Measurements from ENCODE around the gene CALHM2. TPM values are rescaled to one million over a fixed set of nuclear protein-coding genes. Genes with fewer than 3 reads are reported as not detected.

CALHM2 gene
- total RNA-seq, 1 donor from 2014 or later: 3.1 TPM

DNA sequence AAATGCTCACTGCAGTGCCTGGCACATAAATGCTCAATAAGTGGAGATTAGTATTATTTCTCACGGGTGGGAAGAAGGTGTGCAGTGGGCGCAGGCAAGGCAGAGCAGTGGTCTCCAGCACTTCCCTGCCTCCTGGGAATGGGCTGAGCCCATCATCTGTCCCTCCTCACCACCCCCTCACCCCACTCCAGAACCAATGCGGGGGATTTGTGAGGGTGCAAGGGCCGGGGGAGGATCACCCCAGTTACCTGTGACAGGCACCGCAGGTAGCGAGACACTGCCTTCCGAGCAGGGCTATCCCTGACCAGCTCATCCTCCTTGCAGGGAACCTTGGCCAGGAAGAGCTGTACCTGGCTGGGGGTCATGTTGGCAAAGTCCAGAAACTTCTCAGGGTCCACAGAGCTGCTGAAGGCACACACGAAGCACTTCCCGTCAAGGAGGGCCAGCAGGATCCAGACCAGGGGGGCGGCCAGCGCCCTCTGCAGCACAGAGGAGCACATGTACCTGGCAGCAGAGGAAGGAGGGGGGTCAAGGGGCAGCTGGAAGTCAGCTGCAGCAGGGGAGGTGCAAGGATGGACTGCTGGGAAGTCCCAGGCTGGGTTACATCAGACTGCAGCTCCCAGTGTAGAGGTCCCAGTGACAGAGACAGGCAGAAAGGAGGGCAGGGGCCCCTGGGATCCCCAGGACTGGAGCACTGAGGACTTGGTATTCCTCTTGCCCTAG, 24.0 kb upstream of the CALHM2 start:
- DNase-seq: no peak

GRCh38 chr10:103475437-103475836, 23.3 kb upstream of the CALHM2 start:
- no peak for DNase-seq

- DNase-seq: no peak
Observed at GRCh38 chr10:103474077-103474476, 21.9 kb upstream of the CALHM2 start.

DNA sequence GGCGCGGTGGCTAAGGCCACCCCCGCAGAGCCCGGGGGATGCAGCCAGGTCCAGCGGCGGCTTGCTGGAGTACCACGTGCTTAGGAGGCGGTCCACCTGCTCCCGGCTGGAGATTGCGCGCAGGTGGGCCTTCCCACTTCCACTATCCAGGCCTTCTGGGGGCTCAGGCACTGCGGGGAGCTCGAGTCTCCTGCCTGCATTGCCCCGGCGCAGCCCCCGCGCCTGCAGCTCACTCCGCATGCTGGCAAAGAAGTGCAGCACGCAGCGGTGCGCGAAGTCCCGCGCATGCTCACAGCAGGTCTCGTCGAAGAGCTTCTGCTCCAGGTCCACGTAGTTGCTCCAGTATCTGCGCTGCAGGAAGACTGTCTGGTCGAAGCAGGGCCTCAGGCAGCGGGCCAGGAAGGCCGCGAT, 21.1 kb upstream of the CALHM2 start:
- DNase-seq: no peak

- DNase-seq: no peak
Observed at GRCh38 chr10:103472005-103472404, 19.8 kb upstream of the CALHM2 start.

DNA sequence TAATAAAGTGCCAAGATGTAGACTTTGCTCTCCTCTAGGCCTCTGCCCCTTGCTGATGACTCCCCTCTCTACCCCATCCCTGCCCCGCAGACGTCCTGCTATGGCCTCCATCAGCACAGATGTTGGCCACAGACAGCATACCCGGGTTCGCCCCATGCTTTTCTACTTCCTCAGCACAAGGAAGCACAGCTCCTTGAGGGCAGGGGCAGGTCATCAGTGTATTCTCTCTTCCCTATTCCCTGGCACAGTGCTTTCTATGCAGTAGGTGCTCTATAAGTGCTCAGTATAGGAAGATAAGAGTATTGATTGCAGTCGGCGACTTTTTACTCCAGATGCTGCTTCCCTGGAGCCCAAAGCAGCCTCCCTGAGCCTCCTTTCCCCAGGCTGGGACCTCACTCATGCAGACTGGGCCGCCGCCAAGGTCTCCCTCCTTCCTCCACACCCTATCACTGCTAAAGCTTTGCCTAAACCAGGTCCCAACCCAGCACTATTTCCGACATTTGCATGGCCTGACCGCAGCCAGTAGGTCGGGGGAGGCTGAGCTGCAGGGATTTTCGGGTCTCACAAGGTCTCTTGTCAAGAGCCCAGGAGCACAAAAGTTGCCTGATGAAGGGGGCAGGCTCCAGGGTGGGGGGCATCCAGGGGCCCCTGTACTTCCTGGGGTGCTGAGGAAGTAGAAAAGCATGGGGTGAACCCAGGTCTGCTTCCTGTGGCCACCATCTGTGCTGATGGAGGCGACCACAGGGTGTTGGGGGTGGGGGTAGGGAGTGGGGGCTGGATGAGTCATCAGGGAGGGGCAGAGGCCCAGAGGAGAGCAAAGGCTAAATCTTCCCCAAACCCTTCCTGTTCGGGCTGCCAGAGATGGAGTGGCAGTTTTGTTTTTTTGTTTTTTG, 18.8 kb upstream of the CALHM2 start:
- no peak for DNase-seq

GRCh38 chr10:103469201-103469600, 17.0 kb upstream of the CALHM2 start:
- no peak for DNase-seq

GRCh38 chr10:103467406-103467805, 15.2 kb upstream of the CALHM2 start:
- no peak for DNase-seq

DNA sequence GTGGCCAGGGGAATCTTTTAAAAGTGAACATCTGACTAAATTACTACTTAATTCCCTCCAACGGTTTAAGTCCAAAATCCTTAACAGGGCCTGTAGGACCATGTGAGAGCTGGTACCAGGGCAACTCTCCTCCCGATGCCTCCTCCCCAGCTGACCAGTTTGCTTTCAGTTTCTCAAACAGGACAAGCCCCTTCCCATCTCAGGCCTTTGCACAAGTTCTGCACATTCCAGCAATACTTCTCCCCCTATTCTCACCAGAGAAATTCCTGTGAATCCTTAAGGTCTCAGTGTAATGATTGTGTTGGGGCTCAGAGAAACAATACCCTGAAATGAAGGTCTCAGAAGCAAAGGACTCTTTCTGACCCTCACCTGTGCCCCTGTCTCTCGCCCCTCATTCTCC, 14.6 kb upstream of the CALHM2 start:
- no peak for DNase-seq

DNA sequence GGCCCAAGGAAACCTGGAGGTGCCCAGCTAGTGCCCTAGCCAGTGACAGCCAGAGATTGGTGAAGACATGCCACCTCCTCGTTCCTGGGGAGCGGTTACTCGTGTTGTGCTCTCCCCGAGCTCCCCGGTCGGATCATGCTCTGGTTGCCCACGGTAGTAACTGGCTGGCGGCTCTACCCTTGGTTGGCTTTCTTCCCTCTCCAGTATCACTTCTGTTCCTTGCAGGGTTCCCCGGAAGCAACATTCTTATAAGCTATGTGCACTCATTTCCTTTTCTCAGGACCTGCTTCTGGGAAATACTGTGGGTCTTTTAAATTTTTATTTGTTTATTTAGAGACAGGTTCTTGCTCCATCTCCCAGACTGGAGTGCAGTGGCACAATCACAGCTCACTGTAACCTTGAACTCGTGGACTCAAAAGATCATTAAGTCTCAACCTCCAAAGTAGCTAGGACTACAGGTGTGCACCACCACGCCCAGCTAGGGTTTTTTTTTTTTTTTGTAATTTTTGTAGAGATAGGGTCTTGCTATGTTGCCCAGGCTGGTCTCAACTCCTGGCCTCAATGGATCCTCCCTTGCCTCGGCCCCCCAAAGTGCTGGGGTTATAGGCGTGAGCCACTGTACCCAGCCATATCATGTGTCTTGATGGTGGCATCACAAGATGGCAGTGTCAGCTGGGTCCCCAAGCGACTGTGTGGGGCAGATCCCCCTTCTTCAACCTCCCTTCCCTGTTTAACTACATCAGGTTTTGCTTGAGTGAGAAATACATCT, 13.4 kb upstream of the CALHM2 start:
- DNase-seq: no peak

DNA sequence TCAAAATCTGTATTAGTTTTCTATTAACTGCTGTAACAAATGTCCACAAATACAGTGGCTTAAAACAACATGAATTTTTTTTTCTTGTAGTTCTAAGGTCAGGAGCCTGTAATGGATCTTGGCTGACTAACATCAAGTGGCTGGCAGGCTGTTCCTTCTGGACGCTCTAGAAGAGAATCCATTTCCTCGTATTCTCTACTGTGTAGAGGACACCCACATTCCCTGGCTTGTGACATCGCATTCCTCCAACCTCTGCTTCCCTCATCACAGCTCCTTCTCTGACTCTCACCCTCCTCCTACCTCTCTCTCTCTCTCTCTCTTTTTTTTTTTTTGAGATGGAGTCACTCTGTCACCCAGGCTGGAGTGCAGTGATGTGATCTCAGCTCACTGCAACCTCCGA, 11.3 kb upstream of the CALHM2 start:
- no peak for DNase-seq

DNA sequence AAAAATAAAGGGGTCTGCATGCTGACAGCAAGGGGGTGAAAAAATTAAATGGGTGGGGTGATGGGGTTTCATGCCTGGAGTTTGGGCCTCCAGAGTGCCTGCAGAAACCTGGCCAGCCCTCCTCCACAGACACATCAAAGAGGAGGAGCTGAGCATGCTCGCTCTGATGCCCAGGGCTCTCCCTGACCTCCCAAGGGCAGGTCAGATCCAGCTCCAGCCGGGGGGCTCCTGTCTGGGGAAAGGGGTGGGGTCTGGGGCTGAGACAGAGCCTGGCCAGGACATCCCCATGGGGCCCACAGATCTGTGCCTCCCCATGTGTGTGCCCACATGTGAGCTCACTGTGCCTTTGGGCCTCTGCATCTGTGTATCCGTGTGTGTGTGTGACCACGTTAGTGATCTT, 7.4 kb upstream of the CALHM2 start:
- DNase-seq: no peak

- DNase-seq: peak; percentile 35
Observed at GRCh38 chr10:103458720-103459119, 6.5 kb upstream of the CALHM2 start, which contains the start of gene CALHM1. Gene CALHM1 (minus strand): TSS chr10:103458900. CDS start chr10:103458751, 149 bp downstream.

GRCh38 chr10:103457896-103458583, 5.9 kb upstream of the CALHM2 start:
- no peak for DNase-seq

- no peak for DNase-seq
Observed at GRCh38 chr10:103457176-103457712, 5.1 kb upstream of the CALHM2 start.

- DNase-seq: no peak
Observed at GRCh38 chr10:103456074-103456660, 4.0 kb upstream of the CALHM2 start.

GRCh38 chr10:103455235-103455634, 3.1 kb upstream of the CALHM2 start:
- DNase-seq: no peak

DNA sequence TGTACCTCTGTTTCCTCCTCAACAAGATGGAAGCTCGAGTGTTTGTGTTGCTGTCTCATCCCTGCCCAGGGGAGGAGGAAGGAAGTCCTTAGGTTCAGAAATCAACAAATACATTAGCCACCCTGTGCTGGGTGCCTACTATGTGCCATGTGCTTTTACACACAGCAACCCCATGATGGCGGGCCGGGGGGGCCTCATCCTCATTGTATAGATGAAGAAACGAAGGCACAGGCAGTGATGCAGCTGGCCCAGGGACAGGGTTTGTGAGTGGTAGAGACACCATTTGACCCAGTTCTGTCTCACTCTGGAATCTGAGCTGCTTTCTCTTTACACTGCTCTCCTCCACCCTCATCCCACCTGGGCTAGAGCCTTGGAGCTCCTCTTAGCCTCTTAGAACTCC, 1.9 kb upstream of the CALHM2 start:
- no peak for DNase-seq

DNA sequence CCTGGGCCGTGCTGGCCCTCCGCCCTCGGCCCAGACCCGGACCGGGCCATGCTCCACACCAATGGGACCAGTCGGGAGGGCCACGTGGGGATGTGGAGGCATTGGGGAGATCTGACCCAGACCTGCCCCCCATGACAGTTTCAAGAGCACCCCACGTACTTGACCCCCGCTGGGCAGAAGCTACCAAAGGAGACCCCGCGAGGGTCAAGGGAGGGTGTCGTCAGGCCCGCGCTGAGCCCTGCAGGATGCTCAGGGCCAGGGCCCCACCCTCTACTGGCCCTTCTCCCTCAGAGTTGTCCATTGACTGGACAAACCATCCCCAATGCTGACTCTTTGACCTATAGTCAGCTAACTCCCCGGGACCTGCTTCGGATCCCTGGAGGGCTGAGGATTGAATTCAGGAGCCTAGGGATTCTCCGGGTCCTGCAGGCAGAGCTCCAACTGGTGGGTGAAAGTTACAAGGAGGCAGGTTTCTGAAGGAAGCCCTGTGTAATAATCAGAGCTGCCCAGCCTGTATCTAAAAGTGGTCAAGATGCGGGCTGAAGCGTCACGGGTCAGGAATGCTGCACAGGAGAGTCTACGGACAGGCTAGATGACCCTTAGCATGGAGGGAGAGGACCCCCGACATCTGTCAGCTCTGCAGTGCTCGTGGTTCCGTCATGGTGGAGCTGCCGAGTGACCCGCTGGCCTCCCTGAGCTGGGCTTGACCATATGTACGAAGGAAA, 498 bp upstream of the CALHM2 start:
- no peak for DNase-seq

GRCh38 chr10:103451091-103451813, 918 bp downstream of the CALHM2 start:
- DNase-seq: peak; percentile 30

Data from occipital lobe (tissue), 2 donors.